ENCODE measurements around the gene TUT7.
"Not testable (repeated sequence)": the region's sequence is repeated elsewhere in the genome, so short reads cannot be mapped to it uniquely, and the experiment has no call there.

The TUT7 gene

GRCh38 chr9:86350006-86350760, 4.0 kb downstream of the TUT7 start:
- DNase-seq, result no peak

GRCh38 chr9:86349271-86349670, 4.9 kb downstream of the TUT7 start:
- no peak for DNase-seq

DNA sequence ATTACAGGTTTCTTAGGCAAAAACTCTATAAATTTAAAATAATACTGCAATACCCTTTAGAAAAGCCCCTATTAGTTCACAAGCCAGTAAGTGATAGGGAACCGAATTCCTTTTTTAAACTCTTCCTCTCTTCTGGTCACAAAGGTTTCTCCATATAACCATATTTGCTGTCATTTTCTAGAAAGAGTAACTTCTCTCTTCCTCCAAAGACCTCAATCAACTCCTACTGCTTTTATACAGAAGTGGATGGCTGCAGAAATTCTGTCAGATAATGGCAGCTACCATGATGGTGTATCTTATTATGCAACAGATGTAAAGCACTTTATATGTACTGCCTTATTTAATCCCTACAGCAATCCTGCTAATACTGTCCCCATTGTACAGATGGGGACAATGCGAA, 6.2 kb downstream of the TUT7 start:
- no peak for DNase-seq

DNA sequence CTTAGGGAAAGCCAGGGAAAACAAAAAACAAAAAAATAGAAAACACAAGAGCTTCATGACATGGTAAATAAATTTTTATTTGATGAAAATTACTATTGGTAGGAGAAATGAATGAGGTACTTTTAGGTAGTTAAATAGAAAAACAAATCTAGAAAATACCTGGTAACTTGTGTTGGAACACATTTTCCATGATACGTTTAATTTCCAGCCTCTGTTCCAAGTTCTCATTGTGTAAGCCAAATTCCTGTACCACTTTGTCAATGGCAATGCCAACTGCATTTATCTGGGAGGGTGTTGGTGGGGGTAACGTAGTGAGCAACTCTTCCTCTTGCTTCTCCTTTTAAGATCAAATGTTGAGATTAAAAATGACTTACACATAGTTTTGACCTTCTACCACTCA, 9.4 kb downstream of the TUT7 start:
- no peak for DNase-seq

- DNase-seq, result no peak
Observed at GRCh38 chr9:86342269-86342668, 11.9 kb downstream of the TUT7 start.

DNA sequence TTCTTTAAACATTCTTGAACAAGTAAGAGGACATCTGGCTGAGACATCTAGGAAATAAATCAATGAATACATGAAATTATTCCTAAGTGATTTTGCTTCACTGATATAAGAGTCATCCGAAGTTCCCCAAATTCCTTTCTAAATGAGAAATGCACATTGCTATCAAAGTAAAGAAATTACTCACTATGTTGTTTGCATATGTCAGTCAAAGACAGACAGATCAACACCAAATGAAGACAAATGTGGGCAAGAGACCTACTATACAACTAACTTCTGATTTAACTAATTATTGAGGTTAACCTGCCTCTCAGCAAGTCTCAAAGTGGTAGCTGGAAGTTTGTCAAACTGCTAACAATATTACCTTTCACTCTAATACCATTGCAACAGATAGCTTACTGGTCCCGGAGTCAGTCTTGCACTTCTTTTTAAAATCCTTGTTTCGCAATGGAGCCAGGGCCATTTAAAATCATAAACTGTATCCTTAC, 13.2 kb downstream of the TUT7 start:
- no peak for DNase-seq

GRCh38 chr9:86340356-86341006, 13.7 kb downstream of the TUT7 start:
- DNase-seq, result no peak

DNA sequence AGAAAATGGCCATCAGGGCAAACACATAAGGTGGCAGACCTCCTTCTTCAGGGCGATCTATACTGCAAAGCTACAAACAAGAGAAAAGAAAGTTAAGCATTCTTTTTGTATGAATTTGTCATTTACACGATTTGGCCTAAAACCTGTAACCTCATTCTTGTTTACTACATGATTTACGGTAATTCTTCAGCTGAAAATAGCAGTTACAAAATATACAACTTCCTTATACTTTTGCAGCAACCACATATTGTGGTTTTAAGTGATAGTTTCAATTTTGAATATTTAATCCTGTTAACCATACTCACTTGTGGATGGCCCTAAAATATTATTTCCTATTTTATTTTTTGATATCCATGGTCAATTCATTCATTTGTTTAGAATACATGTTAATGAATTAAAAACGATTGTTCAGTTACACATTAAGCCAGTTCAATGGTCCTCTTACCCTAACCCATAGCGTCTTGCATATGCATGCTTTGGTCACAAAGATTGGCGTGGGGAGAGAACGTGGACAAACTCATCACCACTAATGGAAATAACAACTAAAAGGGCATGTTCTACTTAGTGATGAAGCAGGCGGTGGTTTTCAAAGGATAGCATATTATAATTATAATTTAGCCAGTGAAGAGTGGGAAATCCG, 16.6 kb downstream of the TUT7 start:
- no peak for DNase-seq

DNA sequence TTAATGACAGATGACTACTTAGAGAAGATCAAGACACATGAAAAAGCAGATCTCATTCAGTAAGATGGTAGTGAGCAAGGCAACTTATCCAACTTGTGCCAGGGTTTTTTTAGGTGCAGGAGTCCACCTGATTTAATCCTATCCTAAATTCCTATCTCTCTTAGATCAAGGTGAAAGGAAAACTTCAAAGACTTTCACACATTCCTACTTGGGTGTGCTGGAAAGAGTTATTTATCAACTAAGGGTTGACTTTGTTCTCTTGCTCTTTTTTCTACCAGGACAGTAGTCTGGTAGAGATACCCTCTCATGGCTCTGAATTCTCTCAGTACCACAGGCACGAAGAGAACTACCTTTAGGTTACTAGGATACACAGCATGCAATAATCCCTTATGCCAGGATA, 18.2 kb downstream of the TUT7 start:
- no peak for DNase-seq

DNA sequence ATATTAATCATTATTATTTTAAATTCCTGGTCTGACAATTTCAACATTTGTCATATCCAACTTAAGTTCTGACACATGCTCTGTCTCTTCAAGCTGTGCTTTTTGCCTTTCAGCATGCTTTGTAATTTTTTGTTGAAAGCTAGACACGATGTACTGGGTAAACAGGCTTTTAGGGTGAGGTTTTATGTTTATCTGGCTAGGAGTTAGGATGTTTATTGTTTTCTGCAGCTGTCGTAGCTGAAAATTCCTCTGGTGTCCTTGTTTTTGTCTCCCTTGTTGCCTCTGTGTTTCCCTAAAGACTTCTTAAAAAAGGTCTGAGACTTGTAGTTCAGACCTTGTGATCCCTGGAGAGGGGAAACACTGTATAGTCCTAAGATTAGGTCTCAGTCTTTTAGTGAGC, 20.6 kb downstream of the TUT7 start:
- no peak for DNase-seq

GRCh38 chr9:86330186-86330585, 24.0 kb downstream of the TUT7 start:
- no peak for DNase-seq

GRCh38 chr9:86329649-86330048, 24.6 kb downstream of the TUT7 start:
- DNase-seq, result no peak

DNA sequence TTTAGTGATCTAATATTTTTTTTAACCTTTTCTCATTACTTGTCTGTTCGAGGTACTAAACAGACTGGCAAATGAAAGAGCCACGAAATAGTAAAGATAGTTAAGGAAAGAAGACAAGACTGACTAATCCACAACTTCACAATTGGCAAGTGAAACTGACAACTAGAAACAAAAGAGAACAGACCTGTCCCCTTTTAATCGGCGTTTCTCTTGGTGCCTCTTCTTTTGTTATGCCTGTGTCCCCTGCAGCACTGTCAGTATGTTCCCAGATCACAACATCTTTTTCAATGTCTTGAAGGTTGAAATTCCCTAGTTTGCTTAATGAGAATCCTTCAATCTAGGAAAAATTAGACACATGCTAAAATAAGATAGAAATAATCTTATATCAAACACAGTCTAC, 26.1 kb downstream of the TUT7 start:
- DNase-seq, result no peak

GRCh38 chr9:86326536-86326935, 27.7 kb downstream of the TUT7 start:
- DNase-seq, result no peak

DNA sequence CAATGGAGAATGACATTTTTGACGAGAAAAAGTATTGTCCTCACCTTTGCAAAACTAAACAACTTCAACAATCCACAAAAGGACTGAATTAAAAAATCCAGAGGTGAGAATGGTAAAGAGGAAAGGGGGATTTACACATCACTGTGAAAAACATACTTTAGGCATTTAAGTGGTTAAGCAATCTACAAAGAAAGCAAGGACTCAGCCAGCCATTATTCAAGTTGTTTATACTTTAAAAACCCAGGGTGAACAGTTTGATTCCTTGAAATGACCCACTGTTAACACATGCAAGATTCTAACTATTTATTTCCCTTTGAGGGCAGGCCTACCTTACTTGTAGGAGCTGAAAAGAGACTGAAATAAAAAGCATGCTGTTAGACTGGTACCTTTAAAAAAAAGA, 29.3 kb downstream of the TUT7 start:
- DNase-seq, result no peak

DNA sequence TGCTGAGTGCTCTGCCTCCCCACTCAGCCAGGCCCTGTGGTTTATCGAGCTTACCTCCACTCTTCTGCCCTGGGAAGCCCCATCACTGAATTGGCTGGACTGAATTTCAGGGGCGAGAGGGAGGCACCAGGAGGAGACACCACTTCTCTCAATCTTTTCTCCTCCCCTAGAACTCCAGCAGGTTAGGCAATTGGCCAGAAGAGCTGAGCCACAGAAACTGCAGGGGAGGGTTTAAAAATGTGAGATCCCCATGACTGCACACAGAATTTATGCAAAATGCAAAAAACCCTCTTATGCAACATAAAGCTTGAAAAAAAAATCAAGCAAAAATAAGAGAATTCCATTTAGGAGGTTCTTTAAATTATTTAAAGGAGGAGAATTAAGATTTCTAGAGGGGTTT, 29.9 kb downstream of the TUT7 start:
- DNase-seq, result no peak

GRCh38 chr9:86322973-86323644, 31.1 kb downstream of the TUT7 start:
- DNase-seq, result no peak

DNA sequence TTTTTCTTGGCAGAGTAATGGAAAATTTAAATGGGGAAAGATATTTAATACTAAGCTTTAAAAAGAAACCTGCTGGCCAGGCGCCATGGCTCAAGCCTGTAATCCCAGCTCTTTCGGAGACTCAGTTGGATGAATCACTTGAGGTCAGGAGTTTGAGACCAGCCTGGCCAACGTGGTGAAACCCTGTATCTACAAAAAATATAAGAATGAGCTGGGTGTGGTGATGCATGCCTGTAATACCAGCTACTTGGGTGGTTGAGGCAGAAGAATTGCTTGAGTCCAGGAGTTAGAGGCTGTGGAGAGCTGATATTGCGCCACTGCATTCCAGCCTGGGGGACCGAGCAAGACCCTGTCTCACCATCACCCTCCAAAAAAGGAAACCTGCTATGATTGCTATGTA, 32.8 kb downstream of the TUT7 start:
- DNase-seq, result no peak

- no peak for DNase-seq
Observed at GRCh38 chr9:86318187-86318586, 36.0 kb downstream of the TUT7 start.

DNA sequence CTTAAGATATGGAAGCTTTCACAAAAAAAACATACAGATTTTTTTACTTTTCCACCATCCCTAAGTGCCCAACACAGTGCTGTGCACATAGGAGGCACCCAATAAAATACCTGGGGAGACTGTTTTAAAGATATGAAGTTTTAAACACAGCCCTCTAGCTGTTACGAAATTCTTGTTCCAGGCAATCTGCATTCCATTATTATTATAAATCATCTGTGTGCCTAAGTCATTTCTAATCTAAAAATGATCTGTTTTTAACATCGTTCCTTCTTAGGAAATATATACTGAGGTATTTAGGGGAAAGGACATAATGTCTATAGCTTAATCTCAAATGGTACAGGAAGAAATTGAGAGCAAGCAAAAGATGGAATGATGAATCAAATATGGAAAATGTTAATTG, 39.1 kb downstream of the TUT7 start:
- DNase-seq, result no peak

- DNase-seq, result not testable (repeated sequence)
Observed at GRCh38 chr9:86312959-86313358, 41.3 kb downstream of the TUT7 start.

- DNase-seq, result no peak
Observed at GRCh38 chr9:86308687-86309086, 45.5 kb downstream of the TUT7 start.

DNA sequence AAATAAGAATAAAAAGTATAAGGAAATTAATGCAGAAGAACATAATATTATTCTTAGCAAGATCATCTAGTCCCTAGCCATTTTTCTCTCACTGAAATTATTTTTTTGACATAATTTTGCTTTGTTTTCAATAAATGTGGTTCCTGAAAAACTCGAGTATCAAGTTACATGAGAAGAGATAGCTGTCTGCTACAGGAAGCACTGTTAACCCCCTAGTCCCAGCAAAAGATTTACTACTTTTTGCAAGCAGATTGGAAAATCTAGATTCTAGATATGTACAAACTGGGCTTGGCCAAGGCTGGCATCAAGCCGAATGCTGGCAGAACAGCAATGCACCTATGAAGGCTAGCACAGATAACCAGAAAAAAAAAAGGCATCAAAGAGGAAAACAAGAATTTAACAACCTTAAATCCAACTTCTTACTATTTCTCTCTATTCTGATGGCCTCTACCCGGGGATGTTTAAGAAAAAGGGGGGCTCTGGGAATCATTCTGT, 49.9 kb downstream of the TUT7 start:
- DNase-seq, result no peak
